K562 (cell line): ENCODE data around the gene PGGHG. TPM values are rescaled to one million over a fixed set of nuclear protein-coding genes. Genes with fewer than 3 reads are reported as not detected.

ENCODE experiments used
- ATF7 ChIP-seq: fragments of 450-650 bp; IDR thresholded peaks from 2 replicates; pipeline ENCODE4 v1.7.1; 2014; ENCODE audit warnings: mild to moderate bottlenecking, moderate library complexity
- CBFB ChIP-seq: sonication (generic); formaldehyde crosslinking; IDR thresholded peaks from 2 replicates; pipeline ENCODE4 v1.4.0; 2020; ENCODE audit warnings: mild to moderate bottlenecking, missing genetic modification reagents
- CTBP1 ChIP-seq: fragments of 450-650 bp; IDR thresholded peaks from 2 replicates; pipeline ENCODE4 v1.6.1; 2016; ENCODE audit warnings: borderline replicate concordance
- ESRRA ChIP-seq: fragments of 450-650 bp; IDR thresholded peaks from 2 replicates; pipeline ENCODE4 v1.6.1; 2014; ENCODE audit warnings: low read depth, mild to moderate bottlenecking, moderate library complexity, borderline replicate concordance
- FOXK2 ChIP-seq, 2 experiments: fragments of 450-650 bp; IDR thresholded peaks in 1 of 2; conservative IDR thresholded peaks in 1 of 2; 2 replicates each; pipeline ENCODE4 v1.6.1; 2016; ENCODE audit warnings: low read depth in 2 of 2, mild to moderate bottlenecking in 1 of 2
- HMGN3 ChIP-seq: IDR thresholded peaks from 2 replicates; pipeline ENCODE4 v1.6.1; 2011; ENCODE audit warnings: borderline replicate concordance, low read depth, mild to moderate bottlenecking, mixed read lengths, low read length; ENCODE audit not compliant: insufficient read length; ENCODE audit errors: extremely low read depth
- KDM5B ChIP-seq: fragments of 200-600 bp; sonication (generic); IDR thresholded peaks from 2 replicates; pipeline ENCODE4 v1.6.1; 2012; ENCODE audit warnings: low read depth, mild to moderate bottlenecking, moderate library complexity, low read length, control low read depth, inconsistent platforms; ENCODE audit not compliant: insufficient replicate concordance
- LEF1 ChIP-seq: fragments of 450-650 bp; IDR thresholded peaks from 2 replicates; pipeline ENCODE4 v1.6.1; 2016; ENCODE audit warnings: mild to moderate bottlenecking
- PHF8 ChIP-seq: fragments of 200-600 bp; sonication (generic); IDR thresholded peaks from 2 replicates; pipeline ENCODE4 v1.6.1; 2012; ENCODE audit warnings: mixed run types, mild to moderate bottlenecking, inconsistent platforms, low read length, moderate library complexity, borderline replicate concordance
- POLR2A ChIP-seq: fragments of 450-650 bp; conservative IDR thresholded peaks from 2 replicates; pipeline ENCODE4 v1.6.1; 2016
- POLR2G ChIP-seq: fragments of 200-400 bp; formaldehyde crosslinking; IDR thresholded peaks from 2 replicates; pipeline ENCODE4 v1.6.1; 2017; ENCODE audit warnings: low read depth, mild to moderate bottlenecking, antibody characterized with exemption, low read length, moderate library complexity
- RNF2 ChIP-seq: sonication (generic); IDR thresholded peaks from 2 replicates; pipeline ENCODE4 v1.6.1; 2016
- STAT5A ChIP-seq: IDR thresholded peaks from 2 replicates; pipeline ENCODE4 v1.6.1; 2012; ENCODE audit warnings: low read length, inconsistent platforms, borderline replicate concordance
- TAL1 ChIP-seq: fragments of 450-650 bp; IDR thresholded peaks from 2 replicates; pipeline ENCODE4 v1.6.1; 2016; ENCODE audit warnings: mild to moderate bottlenecking
- WHSC1 ChIP-seq: IDR thresholded peaks from one replicate; pipeline ENCODE4 v1.6.1; 2012; ENCODE audit warnings: low read length, control low read depth, inconsistent platforms
- polyA plus RNA-seq, 8 experiments: library from polyadenylated mRNA; depleted of rRNA in 4 of 8; stranded (reverse) in 5 of 8; unstranded in 3 of 8; fragments of >200 nt; fragmentation: Nextera tagmentation in 2 of 8; fragmentation: Illumina TruSeq in 1 of 8; extraction: Ambion mirVana in 2 of 8; extraction: Trizol in 1 of 8; gene quantifications; 2 replicates each; pipeline versions ENCODE4 v1.2.1 to v1.2.3, GENCODE V29; 2011 to 2014; ENCODE audit warnings: inconsistent platforms in 1 of 8, missing spikeins in 1 of 8
- total RNA-seq, 7 experiments: library from RNA; depleted of rRNA in 6 of 7; stranded (reverse); fragments of >200 nt in 6 of 7; fragmentation: Illumina TruSeq in 2 of 7; extraction: Trizol in 2 of 7; gene quantifications; 2 replicates each; pipeline versions ENCODE4 v1.2.1 to v1.2.3, GENCODE V29; 2011 to 2021; ENCODE audit warnings: low replicate concordance in 1 of 7
- TF ChIP-seq, protein P1 (sequence below), 3 experiments: IDR thresholded peaks in 2 of 3; conservative IDR thresholded peaks in 1 of 3; 2 replicates each; pipeline ENCODE4 v1.5.1; 2011 to 2012; ENCODE audit warnings: low read length in 3 of 3, mild to moderate bottlenecking in 3 of 3, control low read depth in 2 of 3, improper control_type of control experiment in 1 of 3, inconsistent platforms in 1 of 3, low read depth in 1 of 3, mixed read lengths in 1 of 3, moderate library complexity in 1 of 3; ENCODE audit not compliant: insufficient read depth in 2 of 3
- TF ChIP-seq, protein P2 (sequence below): fragments of 250-450 bp; sonication (Bioruptor Pico); IDR thresholded peaks from 2 replicates; pipeline ENCODE4 v1.8.0; 2021; ENCODE audit warnings: mild to moderate bottlenecking, moderate library complexity
- TF ChIP-seq, protein P3 (sequence below): fragments of 450-650 bp; IDR thresholded peaks from 2 replicates; pipeline ENCODE4 v1.6.1; 2016; ENCODE audit warnings: antibody characterized with exemption
- TF ChIP-seq, protein P4 (sequence below): fragments of 250-450 bp; sonication (Bioruptor Pico); IDR thresholded peaks from 2 replicates; pipeline ENCODE4 v1.5.0; 2021
- TF ChIP-seq, protein P5 (sequence below): sonication (generic); formaldehyde crosslinking; IDR thresholded peaks from 2 replicates; pipeline ENCODE4 v1.8.0; 2022; ENCODE audit warnings: missing genetic modification reagents, mild to moderate bottlenecking, moderate library complexity, borderline replicate concordance

Gene PGGHG
- total and polyA plus RNA-seq, 9 of the 15 experiments (the other 6 are each of a cell fraction or from before 2014, with no cell fraction given), result 0.38 to 85.1 (median 18.1) TPM

DNA sequence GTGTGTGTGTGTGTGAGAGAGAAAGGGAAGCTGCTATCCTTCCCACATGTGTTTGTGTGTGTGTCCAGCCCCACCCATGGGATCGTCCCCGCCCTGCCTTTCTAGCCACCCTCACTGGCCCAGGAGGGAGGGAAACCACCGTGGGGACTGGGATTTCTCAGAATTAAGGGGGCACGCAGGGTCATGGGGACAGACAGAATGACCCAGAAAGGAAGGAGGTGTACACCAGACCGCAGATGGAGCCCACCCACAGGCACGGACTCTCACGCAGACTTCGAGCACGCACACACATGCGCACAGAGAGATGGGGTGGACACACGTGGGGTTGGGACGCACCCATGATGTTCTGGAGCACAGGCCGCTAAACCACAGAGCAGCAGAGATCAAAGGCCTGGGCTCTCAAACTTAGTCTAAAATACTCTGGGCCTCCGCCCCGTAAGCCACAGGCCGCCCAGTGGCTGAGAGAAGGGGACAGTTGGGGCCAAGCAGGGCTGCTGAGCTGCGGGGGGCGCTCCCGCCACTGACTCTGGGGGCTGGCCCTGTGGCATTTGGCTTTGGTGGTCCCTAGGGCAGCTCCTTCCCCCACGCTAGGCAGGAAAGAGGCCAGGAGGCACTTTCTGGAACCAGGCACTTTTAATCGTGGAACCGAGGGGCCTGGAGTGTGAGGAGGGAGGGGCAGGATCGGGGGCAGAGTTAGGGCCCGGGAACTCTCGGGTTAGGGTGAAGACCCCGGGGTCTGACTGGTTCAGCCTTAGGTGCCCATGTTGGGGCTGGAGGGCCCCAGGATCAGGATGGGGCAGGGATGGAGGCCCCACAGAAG lies 8.9 kb downstream of the PGGHG start (continued):
- TF ChIP-seq HMGN3 (peak; percentile 54), STAT5A (peak; percentile 34; the same call in 1 of the 2 replicates), KDM5B (peak; percentile 1), POLR2G (peak; percentile 66; the same call in 1 of the 2 replicates), CTBP1 (0 out of 2 replicates have a peak, but pooled peaks have one; percentile 30), FOXK2 (conservative IDR thresholded peaks at IDR 0.05 in 1 of 2, IDR thresholded peaks at IDR 0.05 in 1 of 2; ENCODE audit: low read depth in 2 of 2) (0 out of 4 replicates have a peak, but pooled peaks of 1 of the 2 experiments have one; percentile 7), POLR2A (peak; percentile 51; the same call in 1 of the 2 replicates), WHSC1 (no peak), ATF7 (peak; percentile 26; the same call in 1 of the 2 replicates), TAL1 (no peak), ESRRA (peak; percentile 40; the same call in 1 of the 2 replicates), PHF8 (peak; percentile 26; the same call in 1 of the 2 replicates), CBFB (CRISPR knock-in tag) (peak; percentile 53; the same call in 1 of the 2 replicates), LEF1 (peak; percentile 98), RNF2 (peak; percentile 21; the same call in 1 of the 2 replicates)
- TF ChIP-seq, protein P1, sequence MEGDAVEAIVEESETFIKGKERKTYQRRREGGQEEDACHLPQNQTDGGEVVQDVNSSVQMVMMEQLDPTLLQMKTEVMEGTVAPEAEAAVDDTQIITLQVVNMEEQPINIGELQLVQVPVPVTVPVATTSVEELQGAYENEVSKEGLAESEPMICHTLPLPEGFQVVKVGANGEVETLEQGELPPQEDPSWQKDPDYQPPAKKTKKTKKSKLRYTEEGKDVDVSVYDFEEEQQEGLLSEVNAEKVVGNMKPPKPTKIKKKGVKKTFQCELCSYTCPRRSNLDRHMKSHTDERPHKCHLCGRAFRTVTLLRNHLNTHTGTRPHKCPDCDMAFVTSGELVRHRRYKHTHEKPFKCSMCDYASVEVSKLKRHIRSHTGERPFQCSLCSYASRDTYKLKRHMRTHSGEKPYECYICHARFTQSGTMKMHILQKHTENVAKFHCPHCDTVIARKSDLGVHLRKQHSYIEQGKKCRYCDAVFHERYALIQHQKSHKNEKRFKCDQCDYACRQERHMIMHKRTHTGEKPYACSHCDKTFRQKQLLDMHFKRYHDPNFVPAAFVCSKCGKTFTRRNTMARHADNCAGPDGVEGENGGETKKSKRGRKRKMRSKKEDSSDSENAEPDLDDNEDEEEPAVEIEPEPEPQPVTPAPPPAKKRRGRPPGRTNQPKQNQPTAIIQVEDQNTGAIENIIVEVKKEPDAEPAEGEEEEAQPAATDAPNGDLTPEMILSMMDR (IDR thresholded peaks at IDR 0.05 in 2 of 3, conservative IDR thresholded peaks at IDR 0.05 in 1 of 3; ENCODE audit: insufficient read depth in 2 of 3, low read depth in 1 of 3, low read length in 3 of 3), result peak; percentile 24 to 52 (median 26); a peak in 3 of 6 replicates
- TF ChIP-seq, protein P2, sequence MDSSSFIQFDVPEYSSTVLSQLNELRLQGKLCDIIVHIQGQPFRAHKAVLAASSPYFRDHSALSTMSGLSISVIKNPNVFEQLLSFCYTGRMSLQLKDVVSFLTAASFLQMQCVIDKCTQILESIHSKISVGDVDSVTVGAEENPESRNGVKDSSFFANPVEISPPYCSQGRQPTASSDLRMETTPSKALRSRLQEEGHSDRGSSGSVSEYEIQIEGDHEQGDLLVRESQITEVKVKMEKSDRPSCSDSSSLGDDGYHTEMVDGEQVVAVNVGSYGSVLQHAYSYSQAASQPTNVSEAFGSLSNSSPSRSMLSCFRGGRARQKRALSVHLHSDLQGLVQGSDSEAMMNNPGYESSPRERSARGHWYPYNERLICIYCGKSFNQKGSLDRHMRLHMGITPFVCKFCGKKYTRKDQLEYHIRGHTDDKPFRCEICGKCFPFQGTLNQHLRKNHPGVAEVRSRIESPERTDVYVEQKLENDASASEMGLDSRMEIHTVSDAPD (CRISPR knock-in tag), result no peak
- TF ChIP-seq, protein P3, sequence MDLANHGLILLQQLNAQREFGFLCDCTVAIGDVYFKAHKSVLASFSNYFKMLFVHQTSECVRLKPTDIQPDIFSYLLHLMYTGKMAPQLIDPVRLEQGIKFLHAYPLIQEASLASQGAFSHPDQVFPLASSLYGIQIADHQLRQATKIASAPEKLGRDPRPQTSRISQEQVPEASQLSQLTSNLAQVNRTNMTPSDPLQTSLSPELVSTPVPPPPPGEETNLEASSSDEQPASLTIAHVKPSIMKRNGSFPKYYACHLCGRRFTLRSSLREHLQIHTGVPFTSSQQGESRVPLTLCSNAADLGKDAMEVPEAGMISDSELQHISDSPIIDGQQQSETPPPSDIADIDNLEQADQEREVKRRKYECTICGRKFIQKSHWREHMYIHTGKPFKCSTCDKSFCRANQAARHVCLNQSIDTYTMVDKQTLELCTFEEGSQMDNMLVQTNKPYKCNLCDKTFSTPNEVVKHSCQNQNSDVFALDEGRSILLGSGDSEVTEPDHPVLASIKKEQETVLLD, result peak; percentile 60; the same call in 1 of the 2 replicates
- TF ChIP-seq, protein P4, sequence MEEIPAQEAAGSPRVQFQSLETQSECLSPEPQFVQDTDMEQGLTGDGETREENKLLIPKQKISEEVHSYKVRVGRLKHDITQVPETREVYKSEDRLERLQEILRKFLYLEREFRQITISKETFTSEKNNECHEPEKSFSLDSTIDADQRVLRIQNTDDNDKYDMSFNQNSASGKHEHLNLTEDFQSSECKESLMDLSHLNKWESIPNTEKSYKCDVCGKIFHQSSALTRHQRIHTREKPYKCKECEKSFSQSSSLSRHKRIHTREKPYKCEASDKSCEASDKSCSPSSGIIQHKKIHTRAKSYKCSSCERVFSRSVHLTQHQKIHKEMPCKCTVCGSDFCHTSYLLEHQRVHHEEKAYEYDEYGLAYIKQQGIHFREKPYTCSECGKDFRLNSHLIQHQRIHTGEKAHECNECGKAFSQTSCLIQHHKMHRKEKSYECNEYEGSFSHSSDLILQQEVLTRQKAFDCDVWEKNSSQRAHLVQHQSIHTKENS (CRISPR knock-in tag), result 0 out of 2 replicates have a peak, but pooled peaks have one; percentile 25
- TF ChIP-seq, protein P5, sequence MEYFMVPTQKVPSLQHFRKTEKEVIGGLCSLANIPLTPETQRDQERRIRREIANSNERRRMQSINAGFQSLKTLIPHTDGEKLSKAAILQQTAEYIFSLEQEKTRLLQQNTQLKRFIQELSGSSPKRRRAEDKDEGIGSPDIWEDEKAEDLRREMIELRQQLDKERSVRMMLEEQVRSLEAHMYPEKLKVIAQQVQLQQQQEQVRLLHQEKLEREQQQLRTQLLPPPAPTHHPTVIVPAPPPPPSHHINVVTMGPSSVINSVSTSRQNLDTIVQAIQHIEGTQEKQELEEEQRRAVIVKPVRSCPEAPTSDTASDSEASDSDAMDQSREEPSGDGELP (CRISPR knock-in tag), result peak; percentile 43; the same call in 1 of the 2 replicates
